HEK293 (cell line): Measurements from ENCODE around the gene TMEM72.

ENCODE experiments used
- CTCF ChIA-PET: fragments of 350-600 bp; formaldehyde crosslinking; extraction: SDS; loops from one replicate; lab custom pipeline; 2021; ENCODE audit warnings: antibody characterized with exemption; lab: Yijun Ruan, JAX
- POLR2A ChIA-PET: fragments of 300-600 bp; formaldehyde crosslinking; extraction: SDS; loops from one replicate; lab custom pipeline; 2020; ENCODE audit warnings: antibody characterized with exemption, inconsistent platforms; lab: Yijun Ruan, JAX
- H3K27ac ChIP-seq: fragments of 200-500 bp; sonication (Bioruptor generic); 2 replicates; pipeline ENCODE4 v1.5.1; 2014; ENCODE audit warnings: low read depth, low read length, control low read depth, inconsistent platforms; ENCODE audit errors: extremely low read depth
- H3K36me3 ChIP-seq, 2 experiments: fragments of 200-500 bp in 1 of 2; sonication (Bioruptor generic) in 1 of 2; 1 replicate in 1 of 2; 2 replicates in 1 of 2; pipeline ENCODE4 v1.5.1; 2014 to 2017; ENCODE audit warnings: inconsistent platforms in 2 of 2, low read length in 2 of 2; ENCODE audit not compliant: control insufficient read depth in 2 of 2, insufficient read depth in 1 of 2
- H3K4me1 ChIP-seq: fragments of 200-500 bp; sonication (Bioruptor generic); 2 replicates; pipeline ENCODE4 v1.5.1; 2014; ENCODE audit warnings: mild to moderate bottlenecking, low read length, inconsistent platforms; ENCODE audit not compliant: control insufficient read depth, insufficient read depth
- H3K4me3 ChIP-seq: 2 replicates; pipeline ENCODE4 v1.5.1; 2011; ENCODE audit warnings: low read depth, mild to moderate bottlenecking, control low read depth, low read length, moderate library complexity
- H3K9me3 ChIP-seq: fragments of 200-500 bp; sonication (Bioruptor generic); 2 replicates; pipeline ENCODE4 v1.5.1; 2014; ENCODE audit warnings: low read depth, low read length, inconsistent platforms; ENCODE audit not compliant: control insufficient read depth, insufficient read depth
- ELK4 ChIP-seq: IDR thresholded peaks from 2 replicates; pipeline ENCODE4 v1.6.1; 2011; ENCODE audit warnings: mild to moderate bottlenecking, low read depth, low read length, borderline replicate concordance
- HOXC10 ChIP-seq: sonication (generic); formaldehyde crosslinking; IDR thresholded peaks from 2 replicates; pipeline ENCODE4 v1.8.1; 2023; ENCODE audit warnings: mild to moderate bottlenecking, missing genetic modification reagents
- KLF8 ChIP-seq: fragments of 450-650 bp; formaldehyde crosslinking; IDR thresholded peaks from 2 replicates; pipeline ENCODE4 v1.5.1; 2016; ENCODE audit warnings: missing biosample characterization, missing genetic modification characterization
- PBX3 ChIP-seq: sonication (generic); formaldehyde crosslinking; IDR thresholded peaks from 2 replicates; pipeline ENCODE4 v1.8.1; 2022; ENCODE audit warnings: mild to moderate bottlenecking, moderate library complexity, missing genetic modification reagents
- TRIM28 ChIP-seq: IDR thresholded peaks from 2 replicates; pipeline ENCODE4 v1.6.1; 2011; ENCODE audit warnings: low read length, control low read depth, borderline replicate concordance
- ZBTB48 ChIP-seq: fragments of 450-650 bp; formaldehyde crosslinking; IDR thresholded peaks from 2 replicates; pipeline ENCODE4 v1.5.1; 2016; ENCODE audit warnings: missing biosample characterization, missing genetic modification characterization
- ZNF18 ChIP-seq: fragments of 450-650 bp; formaldehyde crosslinking; IDR thresholded peaks from 2 replicates; pipeline ENCODE4 v1.5.1; 2016; ENCODE audit warnings: missing biosample characterization, missing genetic modification characterization
- ZNF19 ChIP-seq: fragments of 450-650 bp; formaldehyde crosslinking; IDR thresholded peaks from 2 replicates; pipeline ENCODE4; 2016; ENCODE audit warnings: missing biosample characterization, missing genetic modification characterization, low read depth
- ZNF404 ChIP-seq: fragments of 450-650 bp; formaldehyde crosslinking; IDR thresholded peaks from 2 replicates; pipeline ENCODE4 v1.5.1; 2017; ENCODE audit warnings: missing biosample characterization, missing genetic modification characterization
- ZNF416 ChIP-seq: fragments of 450-650 bp; formaldehyde crosslinking; IDR thresholded peaks from 2 replicates; pipeline ENCODE4 v1.5.1; 2016; ENCODE audit warnings: missing biosample characterization, missing genetic modification characterization
- ZNF510 ChIP-seq: fragments of 450-650 bp; formaldehyde crosslinking; IDR thresholded peaks from 2 replicates; pipeline ENCODE4 v1.5.1; 2018; ENCODE audit warnings: mild to moderate bottlenecking, missing genetic modification characterization, missing biosample characterization; ENCODE audit not compliant: insufficient replicate concordance
- ZNF549 ChIP-seq: fragments of 450-650 bp; IDR thresholded peaks from 2 replicates; pipeline ENCODE4 v1.5.1; 2018; ENCODE audit warnings: missing biosample characterization, missing genetic modification characterization, mild to moderate bottlenecking, inconsistent platforms, moderate library complexity
- ZNF596 ChIP-seq: fragments of 450-650 bp; IDR thresholded peaks from 2 replicates; pipeline ENCODE4 v1.5.0; 2018; ENCODE audit warnings: missing biosample characterization, mild to moderate bottlenecking, missing genetic modification characterization, moderate library complexity
- ZNF658 ChIP-seq: fragments of 450-650 bp; formaldehyde crosslinking; IDR thresholded peaks from 2 replicates; pipeline ENCODE4; 2016; ENCODE audit warnings: missing biosample characterization, missing genetic modification characterization
- ZNF76 ChIP-seq: fragments of 450-650 bp; formaldehyde crosslinking; IDR thresholded peaks from 2 replicates; pipeline ENCODE4; 2016; ENCODE audit warnings: low read depth, missing biosample characterization, missing genetic modification characterization, borderline replicate concordance
- ZNF792 ChIP-seq: fragments of 450-650 bp; formaldehyde crosslinking; IDR thresholded peaks from 2 replicates; pipeline ENCODE4 v1.5.1; 2016; ENCODE audit warnings: missing biosample characterization, missing genetic modification characterization
- ZXDB ChIP-seq: fragments of 450-650 bp; formaldehyde crosslinking; IDR thresholded peaks from 2 replicates; pipeline ENCODE4 v1.5.1; 2016; ENCODE audit warnings: missing biosample characterization, missing genetic modification characterization
- TF ChIP-seq, protein P1 (sequence below): fragments of 450-650 bp; formaldehyde crosslinking; IDR thresholded peaks from 2 replicates; pipeline ENCODE4 v1.5.1; 2016; ENCODE audit warnings: missing biosample characterization, missing genetic modification characterization, borderline replicate concordance
- TF ChIP-seq, protein P2 (sequence below): fragments of 450-650 bp; formaldehyde crosslinking; IDR thresholded peaks from 2 replicates; pipeline ENCODE4 v1.5.1; 2016; ENCODE audit warnings: missing biosample characterization, missing genetic modification characterization
- TF ChIP-seq, protein P3 (sequence below): fragments of 450-650 bp; formaldehyde crosslinking; IDR thresholded peaks from 2 replicates; pipeline ENCODE4 v1.5.1; 2017; ENCODE audit warnings: missing biosample characterization, missing genetic modification characterization

Gene TMEM72

GRCh38 chr10:44971935-44972757 is 61.0 kb downstream of the TMEM72 start (continued):
- TF ChIP-seq, protein P1, sequence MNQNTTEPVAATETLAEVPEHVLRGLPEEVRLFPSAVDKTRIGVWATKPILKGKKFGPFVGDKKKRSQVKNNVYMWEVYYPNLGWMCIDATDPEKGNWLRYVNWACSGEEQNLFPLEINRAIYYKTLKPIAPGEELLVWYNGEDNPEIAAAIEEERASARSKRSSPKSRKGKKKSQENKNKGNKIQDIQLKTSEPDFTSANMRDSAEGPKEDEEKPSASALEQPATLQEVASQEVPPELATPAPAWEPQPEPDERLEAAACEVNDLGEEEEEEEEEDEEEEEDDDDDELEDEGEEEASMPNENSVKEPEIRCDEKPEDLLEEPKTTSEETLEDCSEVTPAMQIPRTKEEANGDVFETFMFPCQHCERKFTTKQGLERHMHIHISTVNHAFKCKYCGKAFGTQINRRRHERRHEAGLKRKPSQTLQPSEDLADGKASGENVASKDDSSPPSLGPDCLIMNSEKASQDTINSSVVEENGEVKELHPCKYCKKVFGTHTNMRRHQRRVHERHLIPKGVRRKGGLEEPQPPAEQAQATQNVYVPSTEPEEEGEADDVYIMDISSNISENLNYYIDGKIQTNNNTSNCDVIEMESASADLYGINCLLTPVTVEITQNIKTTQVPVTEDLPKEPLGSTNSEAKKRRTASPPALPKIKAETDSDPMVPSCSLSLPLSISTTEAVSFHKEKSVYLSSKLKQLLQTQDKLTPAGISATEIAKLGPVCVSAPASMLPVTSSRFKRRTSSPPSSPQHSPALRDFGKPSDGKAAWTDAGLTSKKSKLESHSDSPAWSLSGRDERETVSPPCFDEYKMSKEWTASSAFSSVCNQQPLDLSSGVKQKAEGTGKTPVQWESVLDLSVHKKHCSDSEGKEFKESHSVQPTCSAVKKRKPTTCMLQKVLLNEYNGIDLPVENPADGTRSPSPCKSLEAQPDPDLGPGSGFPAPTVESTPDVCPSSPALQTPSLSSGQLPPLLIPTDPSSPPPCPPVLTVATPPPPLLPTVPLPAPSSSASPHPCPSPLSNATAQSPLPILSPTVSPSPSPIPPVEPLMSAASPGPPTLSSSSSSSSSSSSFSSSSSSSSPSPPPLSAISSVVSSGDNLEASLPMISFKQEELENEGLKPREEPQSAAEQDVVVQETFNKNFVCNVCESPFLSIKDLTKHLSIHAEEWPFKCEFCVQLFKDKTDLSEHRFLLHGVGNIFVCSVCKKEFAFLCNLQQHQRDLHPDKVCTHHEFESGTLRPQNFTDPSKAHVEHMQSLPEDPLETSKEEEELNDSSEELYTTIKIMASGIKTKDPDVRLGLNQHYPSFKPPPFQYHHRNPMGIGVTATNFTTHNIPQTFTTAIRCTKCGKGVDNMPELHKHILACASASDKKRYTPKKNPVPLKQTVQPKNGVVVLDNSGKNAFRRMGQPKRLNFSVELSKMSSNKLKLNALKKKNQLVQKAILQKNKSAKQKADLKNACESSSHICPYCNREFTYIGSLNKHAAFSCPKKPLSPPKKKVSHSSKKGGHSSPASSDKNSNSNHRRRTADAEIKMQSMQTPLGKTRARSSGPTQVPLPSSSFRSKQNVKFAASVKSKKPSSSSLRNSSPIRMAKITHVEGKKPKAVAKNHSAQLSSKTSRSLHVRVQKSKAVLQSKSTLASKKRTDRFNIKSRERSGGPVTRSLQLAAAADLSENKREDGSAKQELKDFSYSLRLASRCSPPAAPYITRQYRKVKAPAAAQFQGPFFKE (tag by site-specific recombination), result no peak
- TF ChIP-seq ZNF510 (no peak), TRIM28 (no peak), ZNF19 (no peak), KLF8 (tag by site-specific recombination) (no peak), ELK4 (no peak), ZNF416 (tag by site-specific recombination) (no peak)
- TF ChIP-seq, protein P2, sequence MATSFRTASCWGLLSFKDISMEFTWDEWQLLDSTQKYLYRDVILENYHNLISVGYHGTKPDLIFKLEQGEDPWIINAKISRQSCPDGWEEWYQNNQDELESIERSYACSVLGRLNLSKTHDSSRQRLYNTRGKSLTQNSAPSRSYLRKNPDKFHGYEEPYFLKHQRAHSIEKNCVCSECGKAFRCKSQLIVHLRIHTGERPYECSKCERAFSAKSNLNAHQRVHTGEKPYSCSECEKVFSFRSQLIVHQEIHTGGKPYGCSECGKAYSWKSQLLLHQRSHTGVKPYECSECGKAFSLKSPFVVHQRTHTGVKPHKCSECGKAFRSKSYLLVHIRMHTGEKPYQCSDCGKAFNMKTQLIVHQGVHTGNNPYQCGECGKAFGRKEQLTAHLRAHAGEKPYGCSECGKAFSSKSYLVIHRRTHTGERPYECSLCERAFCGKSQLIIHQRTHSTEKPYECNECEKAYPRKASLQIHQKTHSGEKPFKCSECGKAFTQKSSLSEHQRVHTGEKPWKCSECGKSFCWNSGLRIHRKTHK, result no peak

GRCh38 chr10:44972874-44973306 is 61.8 kb downstream of the TMEM72 start:
- H3K36me3 ChIP-seq, result peaks cover 0 to 21% of the 10 kb centered on the region in 2 experiments; a peak in 1 of 3 replicates
- no peaks in the 10 kb centered on the region for H3K9me3 ChIP-seq
- no peak overlapping the region for H3K4me3 ChIP-seq
- H3K27ac ChIP-seq, result no peak overlapping the region
- ChIA-PET CTCF (interaction anchor here (0.7 to 1.9 kb wide), 2 partner anchors 13 to 40 kb away, joined by 3 to 8 read pairs; no protein-coding TSS in a partner anchor), POLR2A (interaction anchor here (1.2 kb wide), 1 partner anchor 13 kb away, joined by 3 read pairs; no protein-coding TSS in a partner anchor)
- TF ChIP-seq ZNF549 (tag by site-specific recombination) (no peak), ZNF18 (tag by site-specific recombination) (no peak), PBX3 (CRISPR knock-in tag) (no peak), ZNF658 (tag by site-specific recombination) (no peak), ZNF404 (tag by site-specific recombination) (no peak), HOXC10 (CRISPR knock-in tag) (no peak), ZNF76 (tag by site-specific recombination) (no peak), ZNF596 (tag by site-specific recombination) (no peak), ZXDB (tag by site-specific recombination) (no peak), ZNF792 (tag by site-specific recombination) (no peak), ZBTB48 (no peak)
- TF ChIP-seq, protein P3, sequence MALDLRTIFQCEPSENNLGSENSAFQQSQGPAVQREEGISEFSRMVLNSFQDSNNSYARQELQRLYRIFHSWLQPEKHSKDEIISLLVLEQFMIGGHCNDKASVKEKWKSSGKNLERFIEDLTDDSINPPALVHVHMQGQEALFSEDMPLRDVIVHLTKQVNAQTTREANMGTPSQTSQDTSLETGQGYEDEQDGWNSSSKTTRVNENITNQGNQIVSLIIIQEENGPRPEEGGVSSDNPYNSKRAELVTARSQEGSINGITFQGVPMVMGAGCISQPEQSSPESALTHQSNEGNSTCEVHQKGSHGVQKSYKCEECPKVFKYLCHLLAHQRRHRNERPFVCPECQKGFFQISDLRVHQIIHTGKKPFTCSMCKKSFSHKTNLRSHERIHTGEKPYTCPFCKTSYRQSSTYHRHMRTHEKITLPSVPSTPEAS (tag by site-specific recombination), result no peak
- peaks cover 8% of the 10 kb centered on the region for H3K4me1 ChIP-seq
